ENCODE data around the gene PPARA. TPM values are rescaled to one million over a fixed set of nuclear protein-coding genes. Genes with fewer than 3 reads are reported as not detected.

PPARA gene
- total and polyA plus RNA-seq, 2 experiments from 2014 or later = 4.7 to 12.6 TPM

GRCh38 chr22:46108564-46109473, 41.5 kb upstream of the PPARA start (continued):
- TF ChIP-seq ETS1 (IDR thresholded peaks at IDR 0.05) = no peak
- TF ChIP-seq REST (IDR thresholded peaks at IDR 0.05; ENCODE audit: unreplicated experiment) = no peak
- TF ChIP-seq STAT1 (IDR thresholded peaks at IDR 0.05; ENCODE audit: unreplicated experiment) = no peak

- no peaks in the 10 kb centered on the region for H3K4me1 ChIP-seq (ENCODE audit: insufficient read depth)
- peaks cover 4% of the 10 kb centered on the region for H3K27me3 Mint-ChIP-seq (ENCODE audit: insufficient read depth, low read depth, poor library complexity)
- H3K79me2 ChIP-seq (replicated peaks; ENCODE audit: insufficient read depth) = no peaks in the 10 kb centered on the region
- no peak overlapping the region for H3K4me3 ChIP-seq
- H3K36me3 Mint-ChIP-seq (ENCODE audit: low read depth) = no peaks in the 10 kb centered on the region
- H3K4me2 ChIP-seq = no peak overlapping the region
- no peaks in the 10 kb centered on the region for H3K27me3 ChIP-seq (ENCODE audit: insufficient read depth)
- H3K36me3 ChIP-seq (ENCODE audit: insufficient read depth) = no peaks in the 10 kb centered on the region
- H2AFZ ChIP-seq = no peak overlapping the region
- no peak for DNase-seq (ENCODE audit: low spot score)
- no peak for ATAC-seq
- no peaks in the 10 kb centered on the region for H3K9me2 ChIP-seq (ENCODE audit: insufficient read depth)
- no peaks in the 10 kb centered on the region for H4K20me1 ChIP-seq (replicated peaks; ENCODE audit: insufficient read depth)
- H3F3A ChIP-seq (replicated peaks; ENCODE audit: low read depth) = no peaks in the 10 kb centered on the region
- no peak overlapping the region for H3K4me3 Mint-ChIP-seq
- H3K4me1 Mint-ChIP-seq = peaks cover 3% of the 10 kb centered on the region
- H3K27ac Mint-ChIP-seq = no peak overlapping the region
- no peak overlapping the region for H3K27ac ChIP-seq (ENCODE audit: low read depth)
- no peaks in the 10 kb centered on the region for H3K9me3 Mint-ChIP-seq
- no peak for TF ChIP-seq REST (IDR thresholded peaks at IDR 0.05; ENCODE audit: unreplicated experiment)
- TF ChIP-seq EZH2phosphoT487 (IDR thresholded peaks at IDR 0.05; ENCODE audit: unreplicated experiment) = no peak
- no peak for TF ChIP-seq ZNF462 (CRISPR knock-in tag; IDR thresholded peaks at IDR 0.05)
Observed at GRCh38 chr22:46109474-46110003, 40.8 kb upstream of the PPARA start.

Measured in GM23338 (cell line).